ENCODE data around the gene HDAC1. TPM values are rescaled to one million over a fixed set of nuclear protein-coding genes. Genes with fewer than 3 reads are reported as not detected.

Gene HDAC1
- total and polyA plus RNA-seq, 2 of the 4 experiments (the other 2 are of a cell fraction), result 95.5 to 139 TPM

DNA sequence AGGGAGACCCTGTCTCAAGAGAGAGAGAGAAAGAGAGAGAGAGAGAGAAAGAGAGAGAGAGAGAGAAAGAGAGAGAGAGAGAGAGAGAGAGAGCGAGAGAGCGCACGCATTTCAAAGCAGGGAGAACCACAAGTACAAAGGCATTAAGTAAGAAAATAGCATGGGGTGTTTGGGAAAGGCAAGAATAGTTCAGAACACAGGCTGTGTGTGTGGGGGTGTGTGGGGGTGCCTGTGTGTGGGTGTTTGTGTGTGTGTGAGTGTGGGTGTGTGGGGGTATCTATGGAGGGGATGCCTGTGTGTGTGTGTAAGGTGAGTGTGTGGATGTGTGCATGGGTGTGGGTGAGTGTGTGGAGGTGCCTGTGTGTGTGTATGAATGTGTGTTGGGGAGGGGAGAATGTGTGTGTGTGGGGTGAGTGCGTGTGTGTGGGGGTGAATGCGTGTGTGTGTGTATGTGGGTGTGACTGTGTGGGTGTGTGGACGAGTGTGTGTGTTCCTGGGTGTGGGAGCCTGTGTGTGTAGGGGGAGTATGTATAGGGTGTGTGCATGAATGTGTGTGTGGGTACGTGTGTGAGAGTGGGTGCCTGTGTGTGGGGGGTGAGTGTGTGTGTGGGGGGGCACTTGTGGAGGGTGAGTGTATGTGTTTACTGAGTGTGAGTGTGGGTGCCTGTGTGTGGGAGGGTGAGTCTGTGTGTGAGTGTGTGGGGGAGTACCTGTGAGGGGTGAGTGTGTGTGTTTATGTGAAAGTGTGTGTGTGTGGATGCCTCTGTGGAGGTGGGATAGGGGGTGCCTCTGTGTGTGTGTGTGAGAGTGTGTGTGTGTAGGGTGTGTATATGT is 19.1 kb upstream of the HDAC1 start:
- POLR2A ChIA-PET (ENCODE audit: unreplicated experiment), result no interaction called here
- dilution Hi-C loops (cut with HindIII; ENCODE audit: low sequenced_read_pairs, unreplicated experiment), result no loop called here
- BruUV-seq (replicated peaks), result no TSS peak

More for the DNA sequence above, 19.1 kb upstream of the HDAC1 start:
- Histone ChIP-seq H3K56ac (ENCODE audit: extremely low read depth, insufficient read depth, low read length) (no peak overlapping the region), H3K4ac (ENCODE audit: low read depth, low read length) (peak overlapping the region; percentile 62), H3K9me1 (ENCODE audit: insufficient read depth, low read length) (0 out of 2 replicates have a peak, but pooled peaks cover 7% of the 10 kb centered on the region), H3K9me3 (ENCODE audit: control insufficient read depth, insufficient read depth, low read length) (no peaks in the 10 kb centered on the region), H2AFZ (replicated peaks; ENCODE audit: low read length, poor library complexity) (peak overlapping the region; percentile 5), H3K27ac (ENCODE audit: insufficient read depth, low read length) (no peak overlapping the region), H3K27me3 (ENCODE audit: control insufficient read depth, insufficient read depth, low read length) (peaks cover 18% of the 10 kb centered on the region), H2BK120ac (ENCODE audit: low read depth, low read length) (peak overlapping the region; percentile 51), H3K18ac (ENCODE audit: low read depth, low read length) (no peak overlapping the region; the same call in 1 of the 2 replicates), H3K4me3 (ENCODE audit: insufficient read depth, low read depth, low read length) (no peak overlapping the region), H4K91ac (ENCODE audit: insufficient read depth, low read depth, low read length) (peak overlapping the region; percentile 61; the same call in 1 of the 2 replicates), H4K20me1 (ENCODE audit: insufficient read depth, low read length) (no peaks in the 10 kb centered on the region), H4K5ac (ENCODE audit: low read depth, low read length) (no peak overlapping the region; the same call in 1 of the 2 replicates), H3K9ac (ENCODE audit: low read depth, low read length) (no peak overlapping the region), H3K79me1 (ENCODE audit: low read depth in 1 of 2, low read length in 2 of 2) (no peaks in the 10 kb centered on the region), H2AK9ac (replicated peaks; ENCODE audit: low read depth, low read length, poor library complexity) (peak overlapping the region; percentile 81), H3K23ac (ENCODE audit: low read depth, low read length) (no peak overlapping the region; the same call in 1 of the 2 replicates), H2BK20ac (ENCODE audit: low read depth, low read length) (peak overlapping the region; percentile 28), H2AK5ac (ENCODE audit: low read depth, low read length) (peak overlapping the region; percentile 90), H3K14ac (replicated peaks; ENCODE audit: low read depth, low read length) (peak overlapping the region; percentile 66; the same call in 1 of the 2 replicates), H4K8ac (ENCODE audit: low read depth in 2 of 2, low read length in 2 of 2) (peak overlapping the region; percentile 22 to 52; a peak in 3 of 4 replicates), H2BK15ac (ENCODE audit: low read depth, low read length) (peak overlapping the region; percentile 84; the same call in 1 of the 3 replicates), H2BK5ac (ENCODE audit: low read depth, low read length, poor library complexity, severe bottlenecking) (peak overlapping the region; percentile 46), H3K4me2 (ENCODE audit: low read depth, low read length) (no peak overlapping the region), H3K4me1 (ENCODE audit: control insufficient read depth, insufficient read depth, low read length) (peaks cover 9% of the 10 kb centered on the region; the same call in 1 of the 2 replicates), H3K36me3 (ENCODE audit: control insufficient read depth, insufficient read depth, low read length) (no peaks in the 10 kb centered on the region)
- 67% methylated on average over 7 of the region's 7 CpGs; no CpG with 5 or more reads in 1 of the 2 experiments for WGBS, 2 experiments (ENCODE audit: extremely low coverage in 2 of 2, insufficient read length in 1 of 2)
- in situ Hi-C loops (cut with MboI; ENCODE audit: low sequenced_read_pairs), result no loop called here
- ATAC-seq (ENCODE audit: low read depth) (no peak), DNase-seq (no peak)
- CTCF ChIA-PET, result interaction anchor here (0.6 kb wide), 1 partner anchor 466 kb away, joined by 8 read pairs; no protein-coding TSS in a partner anchor
- TF ChIP-seq RFX5 (IDR thresholded peaks at IDR 0.05; ENCODE audit: low read depth, low read length), result no peak
- TF ChIP-seq, protein P1, sequence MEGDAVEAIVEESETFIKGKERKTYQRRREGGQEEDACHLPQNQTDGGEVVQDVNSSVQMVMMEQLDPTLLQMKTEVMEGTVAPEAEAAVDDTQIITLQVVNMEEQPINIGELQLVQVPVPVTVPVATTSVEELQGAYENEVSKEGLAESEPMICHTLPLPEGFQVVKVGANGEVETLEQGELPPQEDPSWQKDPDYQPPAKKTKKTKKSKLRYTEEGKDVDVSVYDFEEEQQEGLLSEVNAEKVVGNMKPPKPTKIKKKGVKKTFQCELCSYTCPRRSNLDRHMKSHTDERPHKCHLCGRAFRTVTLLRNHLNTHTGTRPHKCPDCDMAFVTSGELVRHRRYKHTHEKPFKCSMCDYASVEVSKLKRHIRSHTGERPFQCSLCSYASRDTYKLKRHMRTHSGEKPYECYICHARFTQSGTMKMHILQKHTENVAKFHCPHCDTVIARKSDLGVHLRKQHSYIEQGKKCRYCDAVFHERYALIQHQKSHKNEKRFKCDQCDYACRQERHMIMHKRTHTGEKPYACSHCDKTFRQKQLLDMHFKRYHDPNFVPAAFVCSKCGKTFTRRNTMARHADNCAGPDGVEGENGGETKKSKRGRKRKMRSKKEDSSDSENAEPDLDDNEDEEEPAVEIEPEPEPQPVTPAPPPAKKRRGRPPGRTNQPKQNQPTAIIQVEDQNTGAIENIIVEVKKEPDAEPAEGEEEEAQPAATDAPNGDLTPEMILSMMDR (conservative IDR thresholded peaks at IDR 0.05; ENCODE audit: low read depth, low read length), result no peak
- no peak for TF ChIP-seq NFE2L2 (IDR thresholded peaks at IDR 0.05; ENCODE audit: low read depth, low read length)
- TF ChIP-seq FOS (IDR thresholded peaks at IDR 0.05; ENCODE audit: low read depth, low read length), result no peak
- intact Hi-C loops (cut with micrococcal nuclease), result loop anchor here (2.0 kb wide), 1 partner anchor 20 kb away; the partner anchor contains the start of gene HDAC1

Measured in IMR-90 (cell line).